Upper lobe of left lung (tissue), 4 donors: ENCODE measurements around the gene PLXNB3.

Experiments used
- EP300 ChIP-seq, 4 donors: sonication (generic); formaldehyde crosslinking; IDR thresholded peaks; one replicate each; pipeline ENCODE4 v1.5.1; 2017; ENCODE audit warnings: antibody characterized with exemption in 4 of 4, control low read depth in 2 of 4
- POLR2A ChIP-seq, 4 donors: fragments of 450-650 bp; IDR thresholded peaks; one replicate each; pipeline ENCODE4 v1.5.1; 2016 to 2017; ENCODE audit warnings: antibody characterized with exemption in 4 of 4, mild to moderate bottlenecking in 2 of 4
- POLR2AphosphoS5 ChIP-seq, 2 donors: sonication (generic); formaldehyde crosslinking; IDR thresholded peaks; one replicate each; pipeline ENCODE4 v1.5.1; 2017; ENCODE audit warnings: antibody characterized with exemption in 2 of 2
- TF ChIP-seq, protein P1 (sequence below), 6 experiments: fragments of 450-650 bp in 4 of 6; fragments of 200-600 bp in 2 of 6; sonication (generic) in 2 of 6; IDR thresholded peaks; one replicate each; pipeline ENCODE4 v1.5.1; 2016 to 2019; ENCODE audit warnings: antibody characterized with exemption in 6 of 6

DNA sequence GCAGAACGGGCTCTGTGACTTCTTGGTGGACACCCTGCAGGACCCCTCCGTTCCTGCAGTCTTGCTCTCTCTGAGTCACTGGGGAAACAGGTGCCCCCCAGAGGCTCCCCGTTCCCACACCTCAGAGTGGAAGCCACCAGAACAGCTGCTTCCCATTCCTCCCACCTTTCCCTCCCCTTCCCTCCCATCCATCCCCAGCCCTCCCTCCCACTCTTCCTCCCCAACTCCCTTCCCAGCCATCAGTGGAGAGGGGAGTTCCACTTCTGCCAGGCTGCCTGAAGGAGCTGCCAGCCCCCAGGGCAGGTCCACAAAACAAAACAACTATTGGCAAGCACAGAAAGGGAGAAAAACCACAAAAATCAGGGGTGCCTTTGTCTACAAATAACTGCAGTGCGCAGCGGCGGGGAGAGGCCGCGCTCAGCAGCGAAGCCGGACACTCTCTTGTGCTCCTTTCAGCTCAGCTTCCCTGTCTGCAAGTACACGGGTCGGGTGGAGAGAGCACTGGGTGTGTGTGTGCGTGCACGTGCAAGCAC, 38.5 kb downstream of the PLXNB3 start:
- TF ChIP-seq, protein P1, sequence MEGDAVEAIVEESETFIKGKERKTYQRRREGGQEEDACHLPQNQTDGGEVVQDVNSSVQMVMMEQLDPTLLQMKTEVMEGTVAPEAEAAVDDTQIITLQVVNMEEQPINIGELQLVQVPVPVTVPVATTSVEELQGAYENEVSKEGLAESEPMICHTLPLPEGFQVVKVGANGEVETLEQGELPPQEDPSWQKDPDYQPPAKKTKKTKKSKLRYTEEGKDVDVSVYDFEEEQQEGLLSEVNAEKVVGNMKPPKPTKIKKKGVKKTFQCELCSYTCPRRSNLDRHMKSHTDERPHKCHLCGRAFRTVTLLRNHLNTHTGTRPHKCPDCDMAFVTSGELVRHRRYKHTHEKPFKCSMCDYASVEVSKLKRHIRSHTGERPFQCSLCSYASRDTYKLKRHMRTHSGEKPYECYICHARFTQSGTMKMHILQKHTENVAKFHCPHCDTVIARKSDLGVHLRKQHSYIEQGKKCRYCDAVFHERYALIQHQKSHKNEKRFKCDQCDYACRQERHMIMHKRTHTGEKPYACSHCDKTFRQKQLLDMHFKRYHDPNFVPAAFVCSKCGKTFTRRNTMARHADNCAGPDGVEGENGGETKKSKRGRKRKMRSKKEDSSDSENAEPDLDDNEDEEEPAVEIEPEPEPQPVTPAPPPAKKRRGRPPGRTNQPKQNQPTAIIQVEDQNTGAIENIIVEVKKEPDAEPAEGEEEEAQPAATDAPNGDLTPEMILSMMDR (IDR thresholded peaks at IDR 0.05), result no peak
- TF ChIP-seq POLR2AphosphoS5 (IDR thresholded peaks at IDR 0.05) (no peak), POLR2A (IDR thresholded peaks at IDR 0.05) (no peak), EP300 (IDR thresholded peaks at IDR 0.05) (no peak)
